Duodenal mucosa (tissue), 2 donors: Measurements from ENCODE around the gene TNNT2.

Experiments used
- H3K27ac ChIP-seq: one replicate; pipeline ENCODE4 v1.7.0; 2013; ENCODE audit warnings: low read depth, low read length
- H3K27me3 ChIP-seq, 2 donors: one replicate each; pipeline ENCODE4 v1.7.0; 2013; ENCODE audit warnings: low read length in 2 of 2, control low read depth in 1 of 2; ENCODE audit not compliant: insufficient read depth in 2 of 2, control insufficient read depth in 1 of 2
- H3K36me3 ChIP-seq, 2 donors: one replicate each; pipeline ENCODE4 v1.7.0; 2013; ENCODE audit warnings: low read length in 2 of 2, control low read depth in 1 of 2; ENCODE audit not compliant: insufficient read depth in 2 of 2, control insufficient read depth in 1 of 2
- H3K4me1 ChIP-seq, 2 donors: one replicate each; pipeline ENCODE4 v1.7.0; 2013; ENCODE audit warnings: low read length in 2 of 2, control low read depth in 1 of 2; ENCODE audit not compliant: insufficient read depth in 2 of 2, control insufficient read depth in 1 of 2
- H3K4me3 ChIP-seq, 2 donors: one replicate each; pipeline ENCODE4 v1.7.0; 2013; ENCODE audit warnings: low read length in 2 of 2, low read depth in 1 of 2
- H3K9ac ChIP-seq, 2 donors: one replicate each; pipeline ENCODE4 v1.7.0; 2013; ENCODE audit warnings: low read length in 2 of 2, low read depth in 1 of 2
- H3K9me3 ChIP-seq, 2 donors: one replicate each; pipeline ENCODE4 v1.7.0; 2013; ENCODE audit warnings: low read length in 2 of 2, control low read depth in 1 of 2; ENCODE audit not compliant: control insufficient read depth in 1 of 2

The TNNT2 gene

DNA sequence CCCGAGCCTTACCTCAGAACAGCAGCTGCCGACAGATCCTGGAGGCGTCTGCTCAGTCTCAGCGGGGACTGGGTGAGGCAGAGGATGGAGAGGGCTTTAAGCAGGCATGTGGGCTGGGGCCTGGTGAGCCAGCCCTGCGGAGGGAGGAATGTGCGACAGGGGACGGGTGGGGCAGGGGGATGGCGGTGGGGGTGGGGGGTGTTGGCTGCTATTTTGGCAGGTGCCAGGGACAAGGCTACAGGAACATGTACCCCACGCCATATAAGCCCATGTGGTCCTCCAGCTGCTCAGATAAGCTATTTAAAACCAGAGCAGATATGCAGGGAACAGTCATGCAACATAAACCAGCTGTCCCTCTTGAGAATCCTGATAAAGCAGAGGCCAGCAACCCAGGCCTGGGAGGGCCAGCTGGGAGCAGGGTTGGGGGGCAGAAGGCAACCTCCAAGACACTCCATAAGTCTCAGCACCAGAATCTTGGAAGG, at the start of gene TNNT2:
Gene TNNT2, minus strand, starts transcription at position 70 of the 482 bp plus-strand sequence. CDS start 4,426 bp downstream, outside the sequence.
- H3K36me3 ChIP-seq = peaks cover 0 to 10% of the 10 kb centered on the region in 2 donors
- no peak within 1 kb of the TSS for H3K4me3 ChIP-seq
- H3K27ac ChIP-seq = no peak within 1 kb of the TSS
- no peak within 1 kb of the TSS for H3K9ac ChIP-seq
- H3K27me3 ChIP-seq = peaks cover 20 to 33% of the 10 kb centered on the region in 2 donors
- H3K4me1 ChIP-seq = no peaks in the 10 kb centered on the region
- H3K9me3 ChIP-seq = no peaks in the 10 kb centered on the region

DNA sequence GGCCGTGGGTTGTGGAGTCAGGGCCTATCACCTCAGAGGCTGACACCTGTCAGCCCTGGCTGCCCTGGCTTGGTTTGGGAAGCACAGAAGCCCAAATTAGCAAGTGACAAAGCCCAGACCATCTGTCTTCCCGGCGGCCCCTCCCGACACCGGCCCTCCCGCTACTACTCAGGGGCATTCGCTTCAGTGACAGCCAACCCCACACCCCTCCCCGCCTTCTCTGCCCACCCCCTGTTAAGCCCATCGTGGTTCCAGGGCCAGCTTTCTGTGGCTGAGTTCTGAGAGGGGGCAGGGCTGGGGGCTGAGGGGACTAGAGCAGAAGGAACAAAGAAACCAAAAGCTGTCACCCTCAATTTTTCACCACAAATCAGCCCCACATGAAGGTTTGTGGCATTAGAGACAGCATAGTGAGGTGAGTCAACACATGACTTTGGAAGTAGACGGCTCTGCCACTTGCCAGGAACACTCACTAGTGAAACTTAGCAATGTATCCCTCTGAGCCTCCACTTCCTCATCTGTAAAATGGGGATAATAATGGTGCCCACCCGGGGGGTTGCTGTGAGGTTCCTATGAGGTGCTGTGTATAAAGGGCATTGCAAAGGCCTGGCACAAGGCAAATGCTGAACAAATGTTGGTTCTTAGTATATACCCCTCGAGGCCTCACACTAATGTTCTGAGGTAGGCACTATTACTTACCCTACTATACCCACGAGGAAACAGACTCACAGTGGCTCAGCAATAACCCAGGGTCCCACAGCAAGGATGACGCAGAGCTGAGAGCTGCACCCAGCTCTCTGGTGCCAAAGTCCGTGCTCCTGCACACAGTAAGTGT, 49.2 kb upstream of the TNNT2 start:
- Histone ChIP-seq H3K9me3 (no peaks in the 10 kb centered on the region), H3K27me3 (no peaks in the 10 kb centered on the region), H3K36me3 (no peaks in the 10 kb centered on the region), H3K27ac (no peak overlapping the region), H3K4me3 (no peak overlapping the region), H3K4me1 (no peaks in the 10 kb centered on the region), H3K9ac (no peak overlapping the region)

DNA sequence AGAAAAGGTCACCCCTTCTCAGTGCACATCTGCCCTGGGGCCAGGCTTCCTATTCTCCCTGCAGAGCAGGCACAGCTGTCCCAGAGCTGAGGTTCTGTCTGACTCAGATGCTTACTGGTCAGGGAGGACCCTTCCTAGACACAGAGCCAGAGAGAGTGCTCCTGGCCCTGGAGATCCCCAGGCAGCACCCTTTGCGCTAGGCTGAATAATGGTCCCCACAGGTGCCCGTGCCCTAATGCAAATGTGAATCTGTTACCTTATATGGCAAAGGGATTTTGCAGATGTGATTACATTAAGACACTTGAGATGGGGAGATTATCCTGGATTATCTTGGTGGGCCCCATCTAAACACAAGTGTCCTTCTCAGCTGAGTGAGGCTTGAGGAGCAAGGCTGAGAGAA, 46.7 kb upstream of the TNNT2 start:
- Histone ChIP-seq H3K36me3 (no peaks in the 10 kb centered on the region), H3K4me1 (no peaks in the 10 kb centered on the region), H3K9me3 (no peaks in the 10 kb centered on the region), H3K27ac (no peak overlapping the region), H3K4me3 (no peak overlapping the region), H3K9ac (no peak overlapping the region), H3K27me3 (no peaks in the 10 kb centered on the region)

DNA sequence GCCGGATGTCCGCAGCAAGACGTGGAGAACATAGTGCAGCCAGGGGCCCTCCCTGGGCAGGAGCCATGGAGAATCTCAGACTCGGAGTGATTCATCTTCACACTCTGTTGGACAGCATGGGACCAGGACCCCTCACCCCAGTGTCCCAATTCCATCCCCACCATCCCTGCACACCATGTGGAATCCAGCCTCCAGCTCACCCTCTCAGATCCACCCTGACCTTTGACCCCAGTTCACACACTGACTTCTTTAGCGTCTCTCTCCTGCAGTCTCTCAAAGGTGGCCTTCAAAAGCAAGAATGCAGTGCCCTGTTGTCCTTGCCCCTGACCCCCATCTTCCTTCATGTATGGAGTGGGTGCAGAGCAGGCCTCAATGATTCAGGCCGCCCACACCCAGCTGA, 46.2 kb upstream of the TNNT2 start:
- H3K9ac ChIP-seq = no peak overlapping the region
- H3K4me3 ChIP-seq = no peak overlapping the region
- H3K9me3 ChIP-seq = no peaks in the 10 kb centered on the region
- no peak overlapping the region for H3K27ac ChIP-seq
- H3K36me3 ChIP-seq = no peaks in the 10 kb centered on the region
- H3K4me1 ChIP-seq = no peaks in the 10 kb centered on the region
- H3K27me3 ChIP-seq = no peaks in the 10 kb centered on the region

DNA sequence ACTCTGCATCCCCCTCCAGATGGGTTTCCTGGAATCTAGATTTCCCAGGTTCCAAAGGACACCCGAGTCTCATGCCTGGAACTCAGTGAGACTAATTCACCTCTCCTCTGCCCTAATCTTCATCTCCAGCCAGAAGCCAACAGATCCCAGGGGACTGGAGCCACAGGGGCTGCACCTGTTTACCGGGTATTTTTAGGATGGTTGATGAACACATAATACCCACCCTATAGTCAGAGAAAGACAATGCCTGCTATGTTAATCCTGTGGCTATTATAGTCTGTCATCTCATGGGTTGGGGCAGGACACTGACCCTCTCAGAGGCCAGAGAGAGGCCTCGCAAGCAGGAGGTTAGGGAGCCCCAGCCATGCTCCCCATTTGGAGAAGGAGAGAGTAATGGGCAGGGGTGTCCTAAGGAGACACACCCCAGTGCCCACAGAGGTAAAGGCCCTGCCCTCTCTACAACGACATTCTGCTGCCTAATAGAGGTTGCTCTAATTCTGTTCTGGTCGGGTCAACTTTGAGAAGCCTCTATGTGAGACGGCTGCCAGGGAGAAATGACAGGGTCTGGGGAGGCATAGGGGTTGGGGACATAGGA, 45.1 kb upstream of the TNNT2 start:
- Histone ChIP-seq H3K9me3 (no peaks in the 10 kb centered on the region), H3K27ac (no peak overlapping the region), H3K36me3 (no peaks in the 10 kb centered on the region), H3K27me3 (no peaks in the 10 kb centered on the region), H3K9ac (no peak overlapping the region), H3K4me1 (no peaks in the 10 kb centered on the region), H3K4me3 (no peak overlapping the region)

DNA sequence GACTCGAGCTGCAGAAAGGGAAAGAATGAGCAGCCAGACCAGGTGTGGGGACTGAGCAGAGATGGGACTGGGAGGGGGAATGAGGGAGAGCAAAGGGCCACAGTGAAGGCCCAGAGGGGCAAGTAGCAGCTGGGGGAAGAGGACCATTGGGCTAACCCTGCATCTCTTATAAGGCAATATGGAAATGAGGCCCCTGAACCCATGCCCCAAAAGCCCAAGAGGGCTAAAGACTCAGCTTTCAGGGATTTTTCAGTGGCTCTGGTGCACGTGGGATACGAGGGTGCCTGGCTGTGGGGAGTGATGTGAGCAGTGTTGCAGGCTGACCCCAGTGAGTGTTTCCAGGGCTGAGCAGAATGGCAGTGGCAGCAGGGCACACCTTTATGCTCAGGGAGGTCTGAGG, 44.5 kb upstream of the TNNT2 start:
- no peaks in the 10 kb centered on the region for H3K4me1 ChIP-seq
- H3K4me3 ChIP-seq = no peak overlapping the region
- no peaks in the 10 kb centered on the region for H3K9me3 ChIP-seq
- H3K36me3 ChIP-seq = no peaks in the 10 kb centered on the region
- H3K27ac ChIP-seq = no peak overlapping the region
- H3K9ac ChIP-seq = no peak overlapping the region
- H3K27me3 ChIP-seq = no peaks in the 10 kb centered on the region

DNA sequence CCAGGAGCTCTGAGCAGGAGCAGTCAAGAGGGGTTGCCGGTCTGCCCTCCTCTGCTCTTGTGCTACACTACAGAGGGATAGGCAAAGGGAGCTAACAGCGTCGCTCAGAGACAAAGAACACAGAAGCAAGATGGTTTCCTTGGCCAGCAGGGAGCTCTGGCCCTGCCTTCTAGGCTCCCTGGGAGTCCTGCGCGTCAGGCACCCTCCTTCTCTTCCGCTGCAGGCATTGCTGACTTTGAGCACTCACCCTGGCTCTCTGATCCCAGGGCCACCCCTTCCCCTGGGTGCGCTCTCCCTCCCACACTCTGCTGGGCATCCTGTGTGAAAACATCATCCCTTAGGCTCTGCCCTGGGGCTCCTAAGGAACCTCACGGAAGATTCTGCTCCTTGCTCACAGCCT, 43.6 kb upstream of the TNNT2 start:
- H3K4me3 ChIP-seq = no peak overlapping the region
- no peaks in the 10 kb centered on the region for H3K27me3 ChIP-seq
- no peaks in the 10 kb centered on the region for H3K4me1 ChIP-seq
- H3K9me3 ChIP-seq = no peaks in the 10 kb centered on the region
- no peak overlapping the region for H3K27ac ChIP-seq
- H3K36me3 ChIP-seq = no peaks in the 10 kb centered on the region
- no peak overlapping the region for H3K9ac ChIP-seq

DNA sequence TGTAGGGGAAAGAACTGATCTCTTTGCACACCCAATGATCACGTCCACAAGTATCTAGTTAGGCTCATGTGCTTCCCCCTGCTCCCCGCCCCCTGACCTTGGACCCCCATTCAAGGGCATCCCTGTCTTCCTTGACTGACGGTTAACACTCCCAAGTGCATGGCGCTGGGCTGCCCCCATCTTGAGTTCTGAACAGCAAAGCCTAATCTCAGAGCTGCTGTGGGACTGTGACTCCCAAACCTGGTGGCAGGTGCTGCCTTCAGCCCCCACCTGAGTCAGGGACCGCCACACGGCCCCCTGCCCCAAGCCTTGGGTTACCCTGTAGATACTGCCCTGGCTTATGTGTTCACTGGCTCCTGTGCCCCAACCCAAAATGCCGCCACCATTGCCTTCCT, 43.1 kb upstream of the TNNT2 start:
- H3K27me3 ChIP-seq = no peaks in the 10 kb centered on the region
- no peak overlapping the region for H3K9ac ChIP-seq
- H3K9me3 ChIP-seq = no peaks in the 10 kb centered on the region
- H3K27ac ChIP-seq = no peak overlapping the region
- no peak overlapping the region for H3K4me3 ChIP-seq
- H3K4me1 ChIP-seq = no peaks in the 10 kb centered on the region
- no peaks in the 10 kb centered on the region for H3K36me3 ChIP-seq

DNA sequence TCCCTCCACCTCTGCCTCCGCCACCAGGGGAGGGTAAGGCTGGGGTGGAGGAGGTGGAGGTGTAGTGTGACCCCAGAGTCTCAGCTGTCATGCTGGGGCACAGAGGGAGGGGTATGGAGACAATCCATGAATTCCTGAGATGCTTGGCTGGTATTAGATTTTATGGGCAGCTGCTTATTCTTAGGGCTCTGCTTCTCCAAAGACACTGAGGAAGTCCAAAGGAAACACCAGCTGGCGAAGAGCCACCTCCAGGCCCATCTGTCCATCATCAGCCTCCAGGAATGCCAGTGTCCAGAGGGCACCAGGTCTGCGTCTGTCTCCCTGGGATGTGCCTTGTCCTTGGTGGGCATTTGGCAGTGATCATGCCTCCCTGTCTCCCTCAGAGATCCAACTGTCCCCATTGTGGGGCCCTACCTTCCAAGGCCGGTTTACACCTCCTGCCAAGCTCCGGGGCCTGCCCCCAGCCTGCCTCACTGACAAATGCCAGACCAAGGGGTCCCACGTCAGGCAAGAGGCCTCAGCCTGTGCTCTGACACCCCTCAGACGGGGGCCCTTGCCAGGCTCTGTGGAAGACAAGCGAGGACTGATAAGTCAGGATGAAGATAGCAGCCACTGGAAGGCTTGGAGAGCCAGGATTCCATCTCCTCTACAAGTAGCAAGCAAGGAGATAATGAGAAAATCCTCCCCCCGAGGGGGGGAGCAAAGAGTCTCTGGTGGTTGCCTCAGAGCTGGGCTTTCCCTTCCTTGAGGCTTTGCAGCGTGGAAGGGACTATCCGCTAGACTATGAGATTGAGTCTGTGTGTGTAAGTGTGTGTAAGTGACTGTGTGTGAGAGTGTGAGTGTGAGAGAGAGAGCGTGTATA, 42.5 kb upstream of the TNNT2 start:
- H3K9ac ChIP-seq = no peak overlapping the region
- H3K4me1 ChIP-seq = no peaks in the 10 kb centered on the region
- no peaks in the 10 kb centered on the region for H3K9me3 ChIP-seq
- H3K36me3 ChIP-seq = no peaks in the 10 kb centered on the region
- no peak overlapping the region for H3K4me3 ChIP-seq
- H3K27me3 ChIP-seq = no peaks in the 10 kb centered on the region
- no peak overlapping the region for H3K27ac ChIP-seq

DNA sequence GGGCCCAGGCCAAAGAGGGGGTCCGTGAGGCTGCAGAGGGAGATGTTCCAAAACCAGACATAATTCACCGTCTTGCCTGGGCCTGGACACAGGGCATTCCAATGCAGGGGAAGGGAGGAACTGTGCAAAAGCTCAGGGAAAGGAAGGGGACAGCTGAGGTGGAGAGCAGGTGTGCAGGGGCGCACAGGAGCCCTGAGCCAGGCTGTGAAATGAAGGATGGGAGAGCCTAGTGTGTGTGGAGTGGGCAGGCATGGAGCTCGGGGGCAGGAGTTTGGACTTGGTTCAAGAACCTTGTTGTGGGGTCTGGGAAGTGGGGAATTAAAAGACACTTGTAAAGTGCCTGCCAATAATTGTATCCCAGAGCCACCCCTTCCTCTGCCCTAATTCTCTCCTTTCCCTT, 41.8 kb upstream of the TNNT2 start:
- H3K36me3 ChIP-seq = no peaks in the 10 kb centered on the region
- no peak overlapping the region for H3K27ac ChIP-seq
- no peaks in the 10 kb centered on the region for H3K27me3 ChIP-seq
- no peaks in the 10 kb centered on the region for H3K9me3 ChIP-seq
- H3K4me3 ChIP-seq = no peak overlapping the region
- no peaks in the 10 kb centered on the region for H3K4me1 ChIP-seq
- H3K9ac ChIP-seq = no peak overlapping the region
